Inflammatory macrophage (primary cell): ENCODE results near the gene LRP1B.

Experiments
- DNase-seq, 2 donors: peaks; one replicate each; pipeline ENCODE4 v3.0.0-alpha.2; 2020 to 2022

LRP1B gene

GRCh38 chr2:141508086-141508752 lies 622.6 kb downstream of the LRP1B start:
- no peak for DNase-seq

GRCh38 chr2:141506135-141506534 lies 624.7 kb downstream of the LRP1B start:
- DNase-seq, result no peak

- DNase-seq, result no peak
Observed at GRCh38 chr2:141501752-141502151, 629.1 kb downstream of the LRP1B start.

GRCh38 chr2:141499123-141499522 lies 631.7 kb downstream of the LRP1B start:
- DNase-seq, result no peak

GRCh38 chr2:141498561-141498960 lies 632.3 kb downstream of the LRP1B start:
- no peak for DNase-seq

GRCh38 chr2:141497272-141497671 lies 633.5 kb downstream of the LRP1B start:
- DNase-seq, result peak in 1 of 2 donors; percentile 20

- peak; percentile 24 to 45 for DNase-seq
Observed at GRCh38 chr2:141496810-141497209, 634.0 kb downstream of the LRP1B start.

GRCh38 chr2:141493936-141494335 lies 636.9 kb downstream of the LRP1B start:
- no peak for DNase-seq

- no peak for DNase-seq
Observed at GRCh38 chr2:141492816-141493215, 638.0 kb downstream of the LRP1B start.

- DNase-seq, result no peak
Observed at GRCh38 chr2:141490886-141491285, 639.9 kb downstream of the LRP1B start.

GRCh38 chr2:141482697-141483096 lies 648.1 kb downstream of the LRP1B start:
- DNase-seq, result no peak

- no peak for DNase-seq
Observed at GRCh38 chr2:141475801-141476200, 655.0 kb downstream of the LRP1B start.

GRCh38 chr2:141468761-141469160 lies 662.1 kb downstream of the LRP1B start:
- no peak for DNase-seq

GRCh38 chr2:141467331-141467730 lies 663.5 kb downstream of the LRP1B start:
- DNase-seq, result no peak

GRCh38 chr2:141464995-141465394 lies 665.8 kb downstream of the LRP1B start:
- DNase-seq, result no peak

GRCh38 chr2:141458351-141458750 lies 672.5 kb downstream of the LRP1B start:
- no peak for DNase-seq

- DNase-seq, result no peak
Observed at GRCh38 chr2:141455877-141456276, 674.9 kb downstream of the LRP1B start.

GRCh38 chr2:141455211-141455826 lies 675.5 kb downstream of the LRP1B start:
- no peak for DNase-seq

GRCh38 chr2:141440072-141440635 lies 690.7 kb downstream of the LRP1B start:
- DNase-seq, result no peak

GRCh38 chr2:141439524-141439923 lies 691.3 kb downstream of the LRP1B start:
- DNase-seq, result no peak

GRCh38 chr2:141438536-141438935 lies 692.3 kb downstream of the LRP1B start:
- DNase-seq, result no peak

- no peak for DNase-seq
Observed at GRCh38 chr2:141437521-141437920, 693.3 kb downstream of the LRP1B start.

GRCh38 chr2:141423124-141423523 lies 707.7 kb downstream of the LRP1B start:
- no peak for DNase-seq

GRCh38 chr2:141417246-141417797 lies 713.5 kb downstream of the LRP1B start:
- no peak for DNase-seq
